H1 (cell line): ENCODE measurements around the gene GNG8. TPM values are rescaled to one million over a fixed set of nuclear protein-coding genes. Genes with fewer than 3 reads are reported as not detected.

ENCODE experiments used
- NANOG ChIP-seq: IDR thresholded peaks from 2 replicates; pipeline ENCODE4 v1.6.1; 2011; ENCODE audit warnings: low read length, low read depth, mild to moderate bottlenecking, inconsistent platforms; ENCODE audit not compliant: insufficient read depth, poor library complexity, severe bottlenecking
- polyA plus RNA-seq, 7 experiments: library from polyadenylated mRNA; depleted of rRNA in 3 of 7; stranded (reverse) in 5 of 7; unstranded in 2 of 7; fragments of >200 nt in 5 of 7; fragments of 200-250 nt in 2 of 7; gene quantifications; 1 replicate in 5 of 7; 2 replicates in 1 of 7; 4 replicates in 1 of 7; pipeline versions ENCODE4 v1.2.1 to v1.2.3, GENCODE V29; 2011 to 2013; ENCODE audit warnings: missing spikeins in 2 of 7, mixed read lengths in 2 of 7
- total RNA-seq: library from RNA; stranded (reverse); fragmentation: NEBNext Ultra II Directional; extraction: Animal tissue kit (Norgen Biotek cat#: 25700); gene quantifications from 2 replicates; pipeline ENCODE4 v1.2.1, GENCODE V29; 2021

GNG8 gene
- total and polyA plus RNA-seq, 2 of the 8 experiments (the other 6 are each of a cell fraction or from before 2014, with no cell fraction given): not detected

- no peak for TF ChIP-seq NANOG
These were observed 32.8 kb downstream of the GNG8 start (continued) for GRCh38 chr19:46603195-46603637.
